Muscle layer of colon (tissue), 2 donors: Measurements from ENCODE around the gene LPP.

Experiments used
- H3K27ac ChIP-seq: one replicate; pipeline ENCODE4 v1.7.0; 2013; ENCODE audit warnings: low read depth, mild to moderate bottlenecking, low read length, moderate library complexity
- H3K27me3 ChIP-seq, 2 donors: one replicate each; pipeline ENCODE4 v1.7.0; 2013; ENCODE audit warnings: low read length in 2 of 2, mild to moderate bottlenecking in 2 of 2; ENCODE audit not compliant: insufficient read depth in 2 of 2, control insufficient read depth in 1 of 2
- H3K36me3 ChIP-seq: one replicate; pipeline ENCODE4 v1.7.0; 2013; ENCODE audit warnings: mild to moderate bottlenecking, low read length; ENCODE audit not compliant: insufficient read depth
- H3K4me1 ChIP-seq: one replicate; pipeline ENCODE4 v1.7.0; 2013; ENCODE audit warnings: mild to moderate bottlenecking, low read length; ENCODE audit not compliant: insufficient read depth
- H3K4me3 ChIP-seq, 2 donors: one replicate each; pipeline ENCODE4 v1.7.0; 2013; ENCODE audit warnings: low read length in 2 of 2, low read depth in 1 of 2, mild to moderate bottlenecking in 1 of 2, moderate library complexity in 1 of 2
- H3K9ac ChIP-seq: one replicate; pipeline ENCODE4 v1.7.0; 2013; ENCODE audit warnings: low read length
- H3K9me3 ChIP-seq: one replicate; pipeline ENCODE4 v1.7.0; 2013; ENCODE audit warnings: mild to moderate bottlenecking, low read length
- donor health status: abdominal sarcoma.
- donor health status: Adenocarcinoma of cecum.

Gene LPP

DNA sequence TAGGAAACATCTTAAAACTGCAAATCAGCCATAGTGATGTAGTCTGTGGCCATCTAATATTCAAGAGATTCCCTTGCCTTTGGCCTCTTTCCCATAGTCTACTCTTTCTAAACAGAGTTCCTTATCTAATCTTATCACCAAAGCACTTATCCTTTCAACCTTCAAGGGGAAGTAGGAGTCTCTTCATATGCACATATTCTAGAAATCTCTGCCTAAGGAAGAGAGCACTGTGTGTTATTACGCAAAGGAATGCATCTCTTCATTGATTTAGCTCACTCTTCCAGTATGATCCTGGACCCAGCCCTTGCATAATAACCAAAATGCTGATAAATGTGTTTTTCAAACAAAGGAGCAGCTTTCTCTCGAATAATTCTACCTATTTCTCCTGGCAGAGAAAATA lies 764.1 kb downstream of the LPP start:
- no peak overlapping the region for H3K4me3 ChIP-seq
- H3K4me1 ChIP-seq = no peaks in the 10 kb centered on the region
- no peaks in the 10 kb centered on the region for H3K36me3 ChIP-seq
- H3K9me3 ChIP-seq = no peaks in the 10 kb centered on the region
- H3K27me3 ChIP-seq = no peaks in the 10 kb centered on the region
- H3K9ac ChIP-seq = no peak overlapping the region
- no peak overlapping the region for H3K27ac ChIP-seq

DNA sequence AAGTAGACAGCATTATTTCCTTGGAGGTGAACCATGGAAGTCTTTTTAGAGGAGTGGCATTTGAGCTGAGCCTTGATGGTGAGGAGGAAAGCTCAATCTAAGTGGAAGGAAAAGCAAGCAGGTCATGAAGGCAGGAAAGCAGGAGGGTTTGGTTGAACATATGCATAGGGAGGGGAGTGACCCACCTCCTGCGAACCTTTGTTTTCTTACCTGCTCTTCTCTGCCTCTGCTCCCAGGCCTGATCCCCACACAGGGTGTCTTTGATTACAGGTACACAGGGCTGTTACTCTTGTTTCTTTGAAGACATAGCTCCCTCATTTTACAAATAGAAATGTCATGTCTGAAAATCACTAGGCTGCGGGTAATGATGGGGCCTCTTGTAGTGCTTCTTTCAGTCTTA lies 769.7 kb downstream of the LPP start:
- no peaks in the 10 kb centered on the region for H3K4me1 ChIP-seq
- H3K4me3 ChIP-seq = no peak overlapping the region
- H3K9me3 ChIP-seq = no peaks in the 10 kb centered on the region
- H3K9ac ChIP-seq = no peak overlapping the region
- no peaks in the 10 kb centered on the region for H3K27me3 ChIP-seq
- H3K36me3 ChIP-seq = no peaks in the 10 kb centered on the region
- no peak overlapping the region for H3K27ac ChIP-seq

GRCh38 chr3:188925376-188925775 lies 771.4 kb downstream of the LPP start:
- Histone ChIP-seq H3K36me3 (no peaks in the 10 kb centered on the region), H3K27me3 (no peaks in the 10 kb centered on the region), H3K27ac (no peak overlapping the region), H3K4me1 (no peaks in the 10 kb centered on the region), H3K9ac (no peak overlapping the region), H3K4me3 (no peak overlapping the region), H3K9me3 (no peaks in the 10 kb centered on the region)

DNA sequence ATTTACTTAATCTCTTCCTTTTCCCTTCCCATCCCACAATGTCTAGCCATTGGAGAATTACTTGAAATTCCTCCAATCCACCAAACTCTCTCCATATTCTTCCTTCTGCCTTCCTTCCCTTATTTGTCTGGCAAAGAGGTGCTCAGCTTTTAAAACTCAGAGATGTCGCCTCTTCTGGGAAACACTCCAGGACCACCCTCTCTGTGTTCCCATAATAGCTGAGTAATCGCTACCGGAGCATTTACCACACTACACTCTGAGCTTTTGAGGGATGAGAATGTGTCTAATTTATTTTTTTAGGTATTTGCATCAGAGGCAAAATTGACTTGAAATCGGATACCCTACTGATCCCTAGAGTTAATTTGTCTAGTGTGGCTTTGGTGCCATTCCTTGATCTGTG lies 772.2 kb downstream of the LPP start:
- Histone ChIP-seq H3K4me1 (no peaks in the 10 kb centered on the region), H3K27me3 (no peaks in the 10 kb centered on the region), H3K27ac (no peak overlapping the region), H3K9me3 (no peaks in the 10 kb centered on the region), H3K36me3 (no peaks in the 10 kb centered on the region), H3K9ac (no peak overlapping the region), H3K4me3 (no peak overlapping the region)

DNA sequence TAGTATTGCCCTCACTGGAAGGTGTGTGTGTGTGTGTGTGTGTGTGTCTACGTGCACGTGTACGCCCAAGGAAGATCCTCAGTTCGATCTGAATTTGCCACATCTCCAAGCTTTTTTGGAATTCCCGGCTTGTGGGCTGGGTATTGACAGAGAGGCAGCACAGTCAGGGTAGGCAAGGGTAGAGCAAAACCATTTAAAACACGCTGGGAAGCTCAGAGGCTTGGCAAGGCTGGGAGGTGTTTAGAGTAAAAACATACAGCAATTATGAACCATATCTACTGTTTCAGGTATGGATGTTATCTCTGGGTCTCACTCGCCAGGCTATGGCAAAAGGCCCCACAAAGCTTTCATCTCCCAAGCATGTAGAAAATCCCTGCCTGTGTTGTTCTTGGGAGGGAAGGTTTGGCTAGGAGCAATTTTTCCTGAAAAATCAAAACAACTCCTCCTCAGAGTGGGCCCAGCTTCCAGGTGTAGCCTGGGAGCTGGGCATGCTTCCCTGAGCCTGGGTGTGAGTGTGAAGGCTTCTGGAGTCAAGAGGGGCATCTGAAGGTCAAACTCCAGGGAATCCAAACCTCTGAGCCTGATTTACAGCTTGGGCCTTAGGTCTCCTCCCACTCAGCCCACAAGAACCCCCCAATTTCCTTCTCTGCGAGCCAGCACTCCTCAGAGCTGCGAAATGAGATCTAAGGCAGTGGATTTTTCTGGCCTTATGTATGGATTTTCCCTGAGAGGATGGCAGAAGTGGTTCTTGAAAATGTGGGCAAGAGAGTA lies 773.0 kb downstream of the LPP start:
- no peak overlapping the region for H3K27ac ChIP-seq
- H3K4me1 ChIP-seq = no peaks in the 10 kb centered on the region
- no peaks in the 10 kb centered on the region for H3K9me3 ChIP-seq
- no peak overlapping the region for H3K9ac ChIP-seq
- H3K4me3 ChIP-seq = no peak overlapping the region
- no peaks in the 10 kb centered on the region for H3K36me3 ChIP-seq
- H3K27me3 ChIP-seq = no peaks in the 10 kb centered on the region

DNA sequence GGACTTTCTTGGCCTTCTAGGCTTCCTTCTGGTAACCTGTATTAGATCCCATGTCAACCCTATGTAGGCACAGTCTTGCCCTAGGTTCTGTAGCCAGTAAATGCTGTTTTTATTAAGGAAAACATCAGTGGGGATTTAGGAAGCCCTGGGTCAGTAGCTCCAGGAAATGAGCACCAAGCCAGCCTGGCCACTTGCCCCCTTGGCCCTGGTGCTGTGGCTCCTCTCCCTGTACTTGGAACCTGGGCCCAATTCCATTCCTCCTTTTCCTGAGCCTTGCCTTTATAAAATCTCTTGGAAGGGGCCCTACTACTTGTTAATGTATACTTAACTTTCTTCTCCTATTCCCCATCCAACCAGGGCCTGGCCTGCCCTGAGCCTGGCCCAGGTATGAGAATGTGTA lies 774.0 kb downstream of the LPP start:
- Histone ChIP-seq H3K27me3 (no peaks in the 10 kb centered on the region), H3K4me1 (no peaks in the 10 kb centered on the region), H3K36me3 (no peaks in the 10 kb centered on the region), H3K9me3 (no peaks in the 10 kb centered on the region), H3K27ac (no peak overlapping the region), H3K9ac (no peak overlapping the region), H3K4me3 (no peak overlapping the region)

- Histone ChIP-seq H3K4me1 (no peaks in the 10 kb centered on the region), H3K27ac (no peak overlapping the region), H3K9ac (no peak overlapping the region), H3K36me3 (no peaks in the 10 kb centered on the region), H3K9me3 (no peaks in the 10 kb centered on the region), H3K27me3 (no peaks in the 10 kb centered on the region), H3K4me3 (no peak overlapping the region)
Observed at GRCh38 chr3:188929137-188929536, 775.2 kb downstream of the LPP start.

GRCh38 chr3:188931036-188931435 lies 777.1 kb downstream of the LPP start:
- no peak overlapping the region for H3K27ac ChIP-seq
- no peak overlapping the region for H3K4me3 ChIP-seq
- no peaks in the 10 kb centered on the region for H3K27me3 ChIP-seq
- H3K9me3 ChIP-seq = no peaks in the 10 kb centered on the region
- H3K36me3 ChIP-seq = no peaks in the 10 kb centered on the region
- no peak overlapping the region for H3K9ac ChIP-seq
- no peaks in the 10 kb centered on the region for H3K4me1 ChIP-seq

GRCh38 chr3:188931531-188931930 lies 777.6 kb downstream of the LPP start:
- Histone ChIP-seq H3K4me3 (no peak overlapping the region), H3K9ac (no peak overlapping the region), H3K9me3 (no peaks in the 10 kb centered on the region), H3K36me3 (no peaks in the 10 kb centered on the region), H3K27me3 (no peaks in the 10 kb centered on the region), H3K4me1 (no peaks in the 10 kb centered on the region), H3K27ac (no peak overlapping the region)

- H3K27me3 ChIP-seq = no peaks in the 10 kb centered on the region
- H3K27ac ChIP-seq = no peak overlapping the region
- H3K4me1 ChIP-seq = no peaks in the 10 kb centered on the region
- no peak overlapping the region for H3K4me3 ChIP-seq
- H3K36me3 ChIP-seq = no peaks in the 10 kb centered on the region
- H3K9ac ChIP-seq = no peak overlapping the region
- no peaks in the 10 kb centered on the region for H3K9me3 ChIP-seq
Observed at GRCh38 chr3:188934989-188935388, 781.0 kb downstream of the LPP start.

GRCh38 chr3:188936597-188937107 lies 782.7 kb downstream of the LPP start:
- H3K4me1 ChIP-seq = no peaks in the 10 kb centered on the region
- H3K9ac ChIP-seq = no peak overlapping the region
- H3K36me3 ChIP-seq = no peaks in the 10 kb centered on the region
- H3K27me3 ChIP-seq = no peaks in the 10 kb centered on the region
- no peak overlapping the region for H3K27ac ChIP-seq
- H3K9me3 ChIP-seq = no peaks in the 10 kb centered on the region
- H3K4me3 ChIP-seq = no peak overlapping the region

- H3K27me3 ChIP-seq = no peaks in the 10 kb centered on the region
Observed at GRCh38 chr3:188937389-188937788, 783.4 kb downstream of the LPP start.

More at GRCh38 chr3:188937389-188937788, 783.4 kb downstream of the LPP start:
- Histone ChIP-seq H3K9ac (no peak overlapping the region), H3K27ac (no peak overlapping the region), H3K4me1 (no peaks in the 10 kb centered on the region), H3K9me3 (no peaks in the 10 kb centered on the region), H3K4me3 (no peak overlapping the region), H3K36me3 (no peaks in the 10 kb centered on the region)
